Right lobe of liver (tissue), 4 donors: ENCODE data around the gene CDH13.

ENCODE experiments used
- POLR2A ChIP-seq: fragments of 450-650 bp; IDR thresholded peaks from one replicate; pipeline ENCODE4 v1.6.1; 2017; ENCODE audit warnings: antibody characterized with exemption, mild to moderate bottlenecking
- TF ChIP-seq, protein P1 (sequence below), 4 donors: fragments of 200-600 bp in 3 of 4; fragments of 450-650 bp in 1 of 4; IDR thresholded peaks; one replicate each; pipeline versions ENCODE4 v1.5.1 to v1.8.0; 2016 to 2022; ENCODE audit warnings: antibody characterized with exemption in 4 of 4, mild to moderate bottlenecking in 2 of 4
- donor health status: DM: no; HTN: no; CAD: no.
- donor health status: DM: no; HTN: no; CAD: no.
- donor health status: DM: no; HTN: yes; CAD: no.

DNA sequence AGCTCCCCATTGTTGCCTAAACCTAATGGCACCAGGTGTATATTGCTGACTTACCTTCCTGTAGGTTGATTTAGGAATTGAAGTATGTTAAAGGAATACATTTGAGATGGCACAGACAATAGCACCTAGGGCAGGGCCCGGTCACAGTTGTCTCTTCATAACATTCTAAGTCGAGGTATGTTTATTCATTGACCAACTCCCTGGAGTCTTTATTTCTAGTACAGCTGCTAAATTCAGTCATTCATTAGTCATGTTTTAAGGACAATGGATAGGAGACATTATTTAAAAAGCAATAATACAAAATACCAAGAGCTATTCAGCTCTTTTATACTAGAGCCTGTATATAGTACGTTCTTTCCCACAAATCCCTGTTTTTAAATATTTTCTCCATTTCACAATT is 811.6 kb downstream of the CDH13 start:
- TF ChIP-seq, protein P1, sequence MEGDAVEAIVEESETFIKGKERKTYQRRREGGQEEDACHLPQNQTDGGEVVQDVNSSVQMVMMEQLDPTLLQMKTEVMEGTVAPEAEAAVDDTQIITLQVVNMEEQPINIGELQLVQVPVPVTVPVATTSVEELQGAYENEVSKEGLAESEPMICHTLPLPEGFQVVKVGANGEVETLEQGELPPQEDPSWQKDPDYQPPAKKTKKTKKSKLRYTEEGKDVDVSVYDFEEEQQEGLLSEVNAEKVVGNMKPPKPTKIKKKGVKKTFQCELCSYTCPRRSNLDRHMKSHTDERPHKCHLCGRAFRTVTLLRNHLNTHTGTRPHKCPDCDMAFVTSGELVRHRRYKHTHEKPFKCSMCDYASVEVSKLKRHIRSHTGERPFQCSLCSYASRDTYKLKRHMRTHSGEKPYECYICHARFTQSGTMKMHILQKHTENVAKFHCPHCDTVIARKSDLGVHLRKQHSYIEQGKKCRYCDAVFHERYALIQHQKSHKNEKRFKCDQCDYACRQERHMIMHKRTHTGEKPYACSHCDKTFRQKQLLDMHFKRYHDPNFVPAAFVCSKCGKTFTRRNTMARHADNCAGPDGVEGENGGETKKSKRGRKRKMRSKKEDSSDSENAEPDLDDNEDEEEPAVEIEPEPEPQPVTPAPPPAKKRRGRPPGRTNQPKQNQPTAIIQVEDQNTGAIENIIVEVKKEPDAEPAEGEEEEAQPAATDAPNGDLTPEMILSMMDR (IDR thresholded peaks at IDR 0.05): no peak
- TF ChIP-seq POLR2A: no peak
